Cardiac fibroblast (primary cell): ENCODE results near the gene UBA1.
A peak's percentile ranks its signal among the peaks of the same experiment; 100 is the strongest.

Experiments used
- DNase-seq, 2 donors: peaks; one replicate each; pipeline versions ENCODE4 v3.0.0 to v3.0.0-alpha.2; 2010; ENCODE audit warnings: low read depth in 2 of 2
- H3K4me3 ChIP-seq, 2 donors: replicated peaks in 1 of 2; 1 replicate in 1 of 2; 2 replicates in 1 of 2; pipeline ENCODE4 v1.5.1; 2011; ENCODE audit warnings: low read depth in 2 of 2, low read length in 2 of 2, mild to moderate bottlenecking in 2 of 2, moderate library complexity in 1 of 2
- CTCF ChIP-seq: IDR thresholded peaks from one replicate; pipeline ENCODE4 v1.5.1; 2011; ENCODE audit warnings: low read depth, mild to moderate bottlenecking, low read length, inconsistent platforms

Gene UBA1

GRCh38 chrX:47187106-47187677 is 6.4 kb upstream of the UBA1 start:
- DNase-seq: no peak
- no peak for TF ChIP-seq CTCF
- H3K4me3 ChIP-seq: no peak overlapping the region

DNA sequence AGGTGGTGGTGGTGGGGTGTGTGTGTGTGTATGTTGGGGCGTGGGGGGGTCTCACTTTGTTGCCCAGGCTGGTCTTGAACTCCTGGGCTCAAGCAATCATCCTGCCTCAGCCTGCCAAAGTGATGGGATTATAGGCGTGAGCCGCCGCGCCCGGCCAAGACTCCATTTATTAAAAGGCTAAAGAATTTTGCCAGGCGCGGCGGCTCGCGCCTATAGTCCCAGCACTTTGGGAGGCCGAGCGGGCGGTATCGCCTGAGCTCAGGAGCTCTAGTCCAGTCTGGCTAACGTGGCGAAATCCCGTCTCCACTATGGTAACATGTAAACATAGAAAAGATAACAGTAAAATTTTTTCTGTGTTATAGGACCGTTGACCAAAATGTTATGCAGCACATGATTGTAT is 3.7 kb upstream of the UBA1 start:
- no peak overlapping the region for H3K4me3 ChIP-seq
- no peak for TF ChIP-seq CTCF
- no peak for DNase-seq

DNA sequence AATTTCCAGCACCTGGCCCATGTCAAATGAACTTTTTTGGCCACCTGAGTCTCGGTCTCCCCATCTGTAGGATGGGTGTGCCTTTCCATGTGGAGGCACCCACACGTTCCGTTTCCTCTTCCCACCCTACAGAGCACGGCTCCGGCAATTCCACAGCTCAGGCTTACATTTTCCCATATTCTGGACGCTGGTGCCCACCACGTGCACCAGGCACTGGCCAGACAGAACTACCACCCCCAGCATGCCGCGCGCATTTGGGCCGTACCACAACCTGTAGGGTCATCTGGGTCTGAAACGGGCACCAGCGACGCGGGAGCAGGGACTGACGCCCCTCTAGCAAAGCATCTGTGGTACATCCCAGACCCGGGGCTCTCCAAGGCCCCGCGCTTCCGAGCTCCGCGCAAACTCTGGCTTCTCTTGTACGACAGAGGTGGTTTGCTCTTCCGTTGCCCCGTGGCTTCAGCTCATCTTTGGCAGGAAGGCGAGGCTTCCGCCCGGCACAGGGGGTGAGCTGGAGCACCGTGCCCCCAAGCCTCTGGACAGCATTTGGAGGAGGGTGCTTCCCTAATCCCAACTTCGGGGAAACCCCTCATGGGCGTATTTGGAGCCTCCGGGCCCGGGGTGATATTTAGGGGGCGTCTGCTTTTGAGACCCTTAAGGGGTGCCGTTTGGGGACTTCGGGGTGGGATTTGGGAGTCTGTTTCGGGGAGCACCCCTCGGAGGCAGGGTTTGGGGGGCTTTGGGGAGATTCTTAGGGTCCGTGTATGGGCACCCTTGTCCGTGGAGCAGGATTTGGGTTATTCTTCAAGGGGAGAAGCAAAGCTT is 3.0 kb upstream of the UBA1 start:
- no peak for TF ChIP-seq CTCF
- DNase-seq: peak; percentile 93 to 96
- H3K4me3 ChIP-seq: peak overlapping the region; percentile 57 to 64

- DNase-seq: peak in 1 of 2 donors; percentile 16
- TF ChIP-seq CTCF: no peak
- peak overlapping the region; percentile 57 to 64 for H3K4me3 ChIP-seq
Observed at GRCh38 chrX:47191331-47191730, 2.3 kb upstream of the UBA1 start.

GRCh38 chrX:47191806-47192401 is 1.7 kb upstream of the UBA1 start:
- DNase-seq: no peak
- TF ChIP-seq CTCF: no peak
- H3K4me3 ChIP-seq: peak overlapping the region; percentile 57 to 64

GRCh38 chrX:47194194-47194787 is 662 bp downstream of the UBA1 start:
- no peak for TF ChIP-seq CTCF
- peak overlapping the region; percentile 76 to 82 for H3K4me3 ChIP-seq
- no peak for DNase-seq
